K562 (cell line): ENCODE measurements around the gene EAF2. TPM values are rescaled to one million over a fixed set of nuclear protein-coding genes. Genes with fewer than 3 reads are reported as not detected.

Source experiments
- polyA plus RNA-seq, 8 experiments: library from polyadenylated mRNA; depleted of rRNA in 4 of 8; stranded (reverse) in 5 of 8; unstranded in 3 of 8; fragments of >200 nt; fragmentation: Nextera tagmentation in 2 of 8; fragmentation: Illumina TruSeq in 1 of 8; extraction: Ambion mirVana in 2 of 8; extraction: Trizol in 1 of 8; gene quantifications; 2 replicates each; pipeline versions ENCODE4 v1.2.1 to v1.2.3, GENCODE V29; 2011 to 2014; ENCODE audit warnings: inconsistent platforms in 1 of 8, missing spikeins in 1 of 8
- total RNA-seq, 7 experiments: library from RNA; depleted of rRNA in 6 of 7; stranded (reverse); fragments of >200 nt in 6 of 7; fragmentation: Illumina TruSeq in 2 of 7; extraction: Trizol in 2 of 7; gene quantifications; 2 replicates each; pipeline versions ENCODE4 v1.2.1 to v1.2.3, GENCODE V29; 2011 to 2021; ENCODE audit warnings: low replicate concordance in 1 of 7

EAF2 gene
- total and polyA plus RNA-seq, 9 of the 15 experiments (the other 6 are each of a cell fraction or from before 2014, with no cell fraction given), result 3.8 to 17.3 (median 6.9) TPM

Other genes with a start within 250 kb of the EAF2 start
- gene FBXO40, start 241.8 kb upstream of the EAF2 start, total RNA-seq (2014; rRNA removed), result 0.05 TPM in 1 of 2 replicates, not detected in the other
- 0.03 and 0.04 TPM in 2 replicates for gene FBXO40, start 241.8 kb upstream of the EAF2 start, total RNA-seq (2014; rRNA removed; fragmentation: Illumina TruSeq; extraction: Trizol)
- 0.04 TPM in 1 of 2 replicates, not detected in the other for gene FBXO40, start 241.8 kb upstream of the EAF2 start, total RNA-seq (2015; rRNA removed; fragmentation: Illumina TruSeq; extraction: Trizol)
- gene FBXO40, start 241.8 kb upstream of the EAF2 start, total RNA-seq (2021), result not detected in 2 replicates
- not detected in 2 replicates for gene FBXO40, start 241.8 kb upstream of the EAF2 start, polyA plus RNA-seq (2011; rRNA removed)
- 0.04 TPM in 1 of 2 replicates, not detected in the other for gene FBXO40, start 241.8 kb upstream of the EAF2 start, polyA plus RNA-seq (2014; fragmentation: Illumina TruSeq; extraction: Trizol)
- under 1 TPM in 1 of 2 experiments, not detected in 1; 0.01 TPM for gene FBXO40, start 241.8 kb upstream of the EAF2 start, polyA plus RNA-seq (2014; fragmentation: Nextera tagmentation; extraction: Ambion mirVana)
- 0.01 TPM in 1 of 2 replicates, not detected in the other for gene FBXO40, start 241.8 kb upstream of the EAF2 start, polyA plus RNA-seq (2014; rRNA removed)
- gene HCLS1, start 174.3 kb upstream of the EAF2 start, total RNA-seq (2014; rRNA removed), result 26.0 and 29.6 TPM in 2 replicates
- 20.4 and 21.9 TPM in 2 replicates for gene HCLS1, start 174.3 kb upstream of the EAF2 start, total RNA-seq (2014; rRNA removed; fragmentation: Illumina TruSeq; extraction: Trizol)
- gene HCLS1, start 174.3 kb upstream of the EAF2 start, total RNA-seq (2015; rRNA removed; fragmentation: Illumina TruSeq; extraction: Trizol), result 29.7 and 31.4 TPM in 2 replicates
- gene HCLS1, start 174.3 kb upstream of the EAF2 start, total RNA-seq (2021), result 20.6 and 22.0 TPM in 2 replicates
- gene HCLS1, start 174.3 kb upstream of the EAF2 start, polyA plus RNA-seq (2011; rRNA removed), result 17.0 and 49.0 TPM in 2 replicates
- gene HCLS1, start 174.3 kb upstream of the EAF2 start, polyA plus RNA-seq (2014; fragmentation: Illumina TruSeq; extraction: Trizol), result 31.1 and 34.1 TPM in 2 replicates
- gene HCLS1, start 174.3 kb upstream of the EAF2 start, polyA plus RNA-seq (2014; fragmentation: Nextera tagmentation; extraction: Ambion mirVana), result 10 to 100 TPM in 1 of 2 experiments, 1 to 10 TPM in 1; 4.8 to 12.2 TPM
- gene HCLS1, start 174.3 kb upstream of the EAF2 start, polyA plus RNA-seq (2014; rRNA removed), result 26.0 and 31.0 TPM in 2 replicates
- gene GOLGB1, start 85.5 kb upstream of the EAF2 start, total RNA-seq (2014; rRNA removed), result 8.0 and 9.9 TPM in 2 replicates
- gene GOLGB1, start 85.5 kb upstream of the EAF2 start, total RNA-seq (2014; rRNA removed; fragmentation: Illumina TruSeq; extraction: Trizol), result 16.3 and 19.7 TPM in 2 replicates
- gene GOLGB1, start 85.5 kb upstream of the EAF2 start, total RNA-seq (2015; rRNA removed; fragmentation: Illumina TruSeq; extraction: Trizol), result 15.4 and 16.0 TPM in 2 replicates
- gene GOLGB1, start 85.5 kb upstream of the EAF2 start, total RNA-seq (2021), result 10.5 and 11.2 TPM in 2 replicates
- 9.6 and 11.4 TPM in 2 replicates for gene GOLGB1, start 85.5 kb upstream of the EAF2 start, polyA plus RNA-seq (2011; rRNA removed)
- 8.1 and 9.7 TPM in 2 replicates for gene GOLGB1, start 85.5 kb upstream of the EAF2 start, polyA plus RNA-seq (2014; fragmentation: Illumina TruSeq; extraction: Trizol)
- gene GOLGB1, start 85.5 kb upstream of the EAF2 start, polyA plus RNA-seq (2014; fragmentation: Nextera tagmentation; extraction: Ambion mirVana), result 1 to 10 TPM; 4.0 to 4.8 TPM
- 8.9 and 9.7 TPM in 2 replicates for gene GOLGB1, start 85.5 kb upstream of the EAF2 start, polyA plus RNA-seq (2014; rRNA removed)
- gene IQCB1, start 149 bp upstream of the EAF2 start, total RNA-seq (2014; rRNA removed), result 22.5 and 25.1 TPM in 2 replicates
- 38.1 and 42.0 TPM in 2 replicates for gene IQCB1, start 149 bp upstream of the EAF2 start, total RNA-seq (2014; rRNA removed; fragmentation: Illumina TruSeq; extraction: Trizol)
- gene IQCB1, start 149 bp upstream of the EAF2 start, total RNA-seq (2015; rRNA removed; fragmentation: Illumina TruSeq; extraction: Trizol), result 25.5 and 31.9 TPM in 2 replicates
- gene IQCB1, start 149 bp upstream of the EAF2 start, total RNA-seq (2021), result 21.3 and 23.1 TPM in 2 replicates
- gene IQCB1, start 149 bp upstream of the EAF2 start, polyA plus RNA-seq (2011; rRNA removed), result 31.0 and 35.5 TPM in 2 replicates
- 24.1 and 27.5 TPM in 2 replicates for gene IQCB1, start 149 bp upstream of the EAF2 start, polyA plus RNA-seq (2014; fragmentation: Illumina TruSeq; extraction: Trizol)
- gene IQCB1, start 149 bp upstream of the EAF2 start, polyA plus RNA-seq (2014; fragmentation: Nextera tagmentation; extraction: Ambion mirVana), result 10 to 100 TPM; 21.1 to 25.2 TPM
- gene IQCB1, start 149 bp upstream of the EAF2 start, polyA plus RNA-seq (2014; rRNA removed), result 27.9 and 28.6 TPM in 2 replicates
- gene SLC15A2, start 59.2 kb downstream of the EAF2 start, total RNA-seq (2014; rRNA removed), result 0.05 and 0.12 TPM in 2 replicates
- 0.25 and 0.29 TPM in 2 replicates for gene SLC15A2, start 59.2 kb downstream of the EAF2 start, total RNA-seq (2014; rRNA removed; fragmentation: Illumina TruSeq; extraction: Trizol)
- 0.30 and 0.43 TPM in 2 replicates for gene SLC15A2, start 59.2 kb downstream of the EAF2 start, total RNA-seq (2015; rRNA removed; fragmentation: Illumina TruSeq; extraction: Trizol)
- gene SLC15A2, start 59.2 kb downstream of the EAF2 start, total RNA-seq (2021), result 0.24 and 0.42 TPM in 2 replicates
- gene SLC15A2, start 59.2 kb downstream of the EAF2 start, polyA plus RNA-seq (2011; rRNA removed), result 0.53 and 0.92 TPM in 2 replicates
- 0.13 and 0.18 TPM in 2 replicates for gene SLC15A2, start 59.2 kb downstream of the EAF2 start, polyA plus RNA-seq (2014; fragmentation: Illumina TruSeq; extraction: Trizol)
- under 1 TPM in 1 of 2 experiments, not detected in 1; 0.25 TPM for gene SLC15A2, start 59.2 kb downstream of the EAF2 start, polyA plus RNA-seq (2014; fragmentation: Nextera tagmentation; extraction: Ambion mirVana)
- gene SLC15A2, start 59.2 kb downstream of the EAF2 start, polyA plus RNA-seq (2014; rRNA removed), result 0.28 and 0.51 TPM in 2 replicates
- not detected in 2 replicates for gene ILDR1, start 187.0 kb downstream of the EAF2 start, total RNA-seq (2014; rRNA removed)
- 0.04 TPM in 1 of 2 replicates, not detected in the other for gene ILDR1, start 187.0 kb downstream of the EAF2 start, total RNA-seq (2014; rRNA removed; fragmentation: Illumina TruSeq; extraction: Trizol)
- gene ILDR1, start 187.0 kb downstream of the EAF2 start, total RNA-seq (2015; rRNA removed; fragmentation: Illumina TruSeq; extraction: Trizol), result not detected in 2 replicates
- gene ILDR1, start 187.0 kb downstream of the EAF2 start, total RNA-seq (2021), result not detected in 2 replicates
- gene ILDR1, start 187.0 kb downstream of the EAF2 start, polyA plus RNA-seq (2011; rRNA removed), result not detected in 2 replicates
- not detected in 2 replicates for gene ILDR1, start 187.0 kb downstream of the EAF2 start, polyA plus RNA-seq (2014; fragmentation: Illumina TruSeq; extraction: Trizol)
- gene ILDR1, start 187.0 kb downstream of the EAF2 start, polyA plus RNA-seq (2014; fragmentation: Nextera tagmentation; extraction: Ambion mirVana), result not detected
- gene ILDR1, start 187.0 kb downstream of the EAF2 start, polyA plus RNA-seq (2014; rRNA removed), result not detected in 2 replicates
- not detected in 2 replicates for gene CD86, start 220.2 kb downstream of the EAF2 start, total RNA-seq (2014; rRNA removed)
- gene CD86, start 220.2 kb downstream of the EAF2 start, total RNA-seq (2014; rRNA removed; fragmentation: Illumina TruSeq; extraction: Trizol), result not detected in 2 replicates
- gene CD86, start 220.2 kb downstream of the EAF2 start, total RNA-seq (2015; rRNA removed; fragmentation: Illumina TruSeq; extraction: Trizol), result not detected in 2 replicates
- 0.07 and 0.16 TPM in 2 replicates for gene CD86, start 220.2 kb downstream of the EAF2 start, total RNA-seq (2021)
- gene CD86, start 220.2 kb downstream of the EAF2 start, polyA plus RNA-seq (2011; rRNA removed), result not detected in 2 replicates
- 0.11 TPM in 1 of 2 replicates, not detected in the other for gene CD86, start 220.2 kb downstream of the EAF2 start, polyA plus RNA-seq (2014; fragmentation: Illumina TruSeq; extraction: Trizol)
- not detected for gene CD86, start 220.2 kb downstream of the EAF2 start, polyA plus RNA-seq (2014; fragmentation: Nextera tagmentation; extraction: Ambion mirVana)
- not detected in 2 replicates for gene CD86, start 220.2 kb downstream of the EAF2 start, polyA plus RNA-seq (2014; rRNA removed)